Astrocyte of the cerebellum (primary cell): ENCODE results near the gene TEK.

Experiments used
- DNase-seq: peaks from one replicate; pipeline ENCODE4 v3.0.0-alpha.2; 2011; ENCODE audit warnings: low read depth
- H3K4me3 ChIP-seq: 2 replicates; pipeline ENCODE4 v1.5.1; 2011; ENCODE audit warnings: mild to moderate bottlenecking, low read depth, low read length, moderate library complexity
- CTCF ChIP-seq: IDR thresholded peaks from 2 replicates; pipeline ENCODE4 v1.5.1; 2012; ENCODE audit warnings: low read length, low read depth, moderate library complexity, mild to moderate bottlenecking; ENCODE audit errors: missing control alignments
- in situ Hi-C: cut with HindIII; loops from 2 replicates; pipeline ENCODE4 v1.10.0; 2017; ENCODE audit warnings: low sequenced_read_pairs

The TEK gene

GRCh38 chr9:27094640-27095298 lies 14.3 kb upstream of the TEK start:
- in situ Hi-C loops: no loop called here
- no peak overlapping the region for H3K4me3 ChIP-seq
- DNase-seq: no peak
- TF ChIP-seq CTCF: no peak

- H3K4me3 ChIP-seq: no peak overlapping the region
- in situ Hi-C loops: no loop called here
- TF ChIP-seq CTCF: no peak
- DNase-seq: no peak
Observed at GRCh38 chr9:27107241-27107640, 1.8 kb upstream of the TEK start.

GRCh38 chr9:27109621-27110020 lies 596 bp downstream of the TEK start:
- in situ Hi-C loops: no loop called here
- no peak for TF ChIP-seq CTCF
- peak overlapping the region; percentile 4 for H3K4me3 ChIP-seq
- DNase-seq: no peak

- in situ Hi-C loops: no loop called here
- DNase-seq: no peak
- no peak overlapping the region for H3K4me3 ChIP-seq
- no peak for TF ChIP-seq CTCF
Observed at GRCh38 chr9:27110181-27110580, 1.2 kb downstream of the TEK start.

GRCh38 chr9:27112235-27112634 lies 3.2 kb downstream of the TEK start:
- no peak for TF ChIP-seq CTCF
- no peak overlapping the region for H3K4me3 ChIP-seq
- no peak for DNase-seq
- in situ Hi-C loops: no loop called here

GRCh38 chr9:27117489-27118135 lies 8.6 kb downstream of the TEK start:
- no peak overlapping the region for H3K4me3 ChIP-seq
- no peak for DNase-seq
- no peak for TF ChIP-seq CTCF
- in situ Hi-C loops: no loop called here
